Coronary artery (tissue), 2 donors: ENCODE data around the gene DPEP1.

ENCODE experiments used
- DNase-seq: peaks from one replicate; pipeline ENCODE4 v3.0.0-alpha.2; 2017; ENCODE audit warnings: low spot score
- H3K27ac ChIP-seq, 2 donors: fragments of 200-600 bp; sonication (generic); one replicate each; pipeline ENCODE4 v1.5.1; 2016 to 2019
- H3K4me3 ChIP-seq: fragments of 200-600 bp; sonication (generic); 2 replicates; pipeline ENCODE4 v1.5.1; 2016; ENCODE audit warnings: mild to moderate bottlenecking, moderate library complexity
- TF ChIP-seq, protein P1 (sequence below): fragments of 200-600 bp; sonication (generic); IDR thresholded peaks from one replicate; pipeline ENCODE4 v1.5.1; 2019; ENCODE audit warnings: antibody characterized with exemption

DPEP1 gene

GRCh38 chr16:89613954-89614459 is 565 bp downstream of the DPEP1 start:
- no peak overlapping the region for H3K4me3 ChIP-seq
- TF ChIP-seq, protein P1, sequence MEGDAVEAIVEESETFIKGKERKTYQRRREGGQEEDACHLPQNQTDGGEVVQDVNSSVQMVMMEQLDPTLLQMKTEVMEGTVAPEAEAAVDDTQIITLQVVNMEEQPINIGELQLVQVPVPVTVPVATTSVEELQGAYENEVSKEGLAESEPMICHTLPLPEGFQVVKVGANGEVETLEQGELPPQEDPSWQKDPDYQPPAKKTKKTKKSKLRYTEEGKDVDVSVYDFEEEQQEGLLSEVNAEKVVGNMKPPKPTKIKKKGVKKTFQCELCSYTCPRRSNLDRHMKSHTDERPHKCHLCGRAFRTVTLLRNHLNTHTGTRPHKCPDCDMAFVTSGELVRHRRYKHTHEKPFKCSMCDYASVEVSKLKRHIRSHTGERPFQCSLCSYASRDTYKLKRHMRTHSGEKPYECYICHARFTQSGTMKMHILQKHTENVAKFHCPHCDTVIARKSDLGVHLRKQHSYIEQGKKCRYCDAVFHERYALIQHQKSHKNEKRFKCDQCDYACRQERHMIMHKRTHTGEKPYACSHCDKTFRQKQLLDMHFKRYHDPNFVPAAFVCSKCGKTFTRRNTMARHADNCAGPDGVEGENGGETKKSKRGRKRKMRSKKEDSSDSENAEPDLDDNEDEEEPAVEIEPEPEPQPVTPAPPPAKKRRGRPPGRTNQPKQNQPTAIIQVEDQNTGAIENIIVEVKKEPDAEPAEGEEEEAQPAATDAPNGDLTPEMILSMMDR, result no peak
- DNase-seq, result no peak
- H3K27ac ChIP-seq, result no peak overlapping the region

DNA sequence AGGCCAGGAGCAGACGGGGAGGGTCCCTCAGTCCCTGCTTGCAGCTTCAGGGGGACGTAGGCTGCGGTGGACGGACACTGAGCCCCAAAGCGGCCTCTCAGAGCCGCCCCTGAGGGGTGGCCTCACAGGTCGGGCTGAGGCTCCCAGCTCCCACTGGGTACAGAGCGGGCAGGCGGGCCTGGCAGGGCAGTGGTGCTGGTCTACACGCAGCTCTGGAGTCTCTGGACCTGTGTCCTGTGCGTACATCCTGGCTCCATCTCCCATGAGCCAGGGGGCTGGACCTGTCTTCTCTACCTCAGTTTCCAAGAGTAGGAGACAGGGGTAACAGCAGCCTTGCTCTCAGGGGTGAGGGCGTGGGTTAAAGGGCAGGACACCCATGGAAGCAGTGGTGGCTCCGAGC is 1.7 kb downstream of the DPEP1 start:
- DNase-seq, result no peak
- H3K4me3 ChIP-seq, result no peak overlapping the region
- H3K27ac ChIP-seq, result no peak overlapping the region
- TF ChIP-seq, protein P1, result no peak

DNA sequence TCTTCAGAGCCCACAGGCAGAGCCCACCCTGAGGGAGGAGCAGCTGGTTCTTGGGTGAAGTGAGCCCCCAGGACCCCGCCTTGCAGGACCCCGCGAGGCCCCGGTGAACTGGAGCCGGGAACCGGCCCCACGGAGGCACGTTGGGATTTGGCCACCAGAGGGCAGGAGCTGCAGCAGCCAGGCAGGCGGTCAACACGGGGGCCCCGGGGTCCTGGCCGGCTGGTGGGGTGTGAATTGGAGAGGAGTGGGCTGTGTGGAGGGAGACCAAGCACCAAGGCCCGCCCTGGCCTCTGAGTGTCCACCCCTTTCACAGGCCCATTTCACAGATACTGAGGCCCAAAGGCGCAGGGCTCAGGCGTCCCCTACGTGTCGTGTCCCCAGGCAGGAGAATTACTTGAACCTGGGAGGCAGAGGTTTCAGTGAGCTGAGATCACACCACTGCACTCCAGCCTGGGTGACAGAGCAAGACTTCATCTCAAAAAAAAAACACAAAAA is 2.2 kb downstream of the DPEP1 start:
- TF ChIP-seq, protein P1, result peak; percentile 47
- H3K27ac ChIP-seq, result no peak overlapping the region
- H3K4me3 ChIP-seq, result no peak overlapping the region
- DNase-seq, result no peak

DNA sequence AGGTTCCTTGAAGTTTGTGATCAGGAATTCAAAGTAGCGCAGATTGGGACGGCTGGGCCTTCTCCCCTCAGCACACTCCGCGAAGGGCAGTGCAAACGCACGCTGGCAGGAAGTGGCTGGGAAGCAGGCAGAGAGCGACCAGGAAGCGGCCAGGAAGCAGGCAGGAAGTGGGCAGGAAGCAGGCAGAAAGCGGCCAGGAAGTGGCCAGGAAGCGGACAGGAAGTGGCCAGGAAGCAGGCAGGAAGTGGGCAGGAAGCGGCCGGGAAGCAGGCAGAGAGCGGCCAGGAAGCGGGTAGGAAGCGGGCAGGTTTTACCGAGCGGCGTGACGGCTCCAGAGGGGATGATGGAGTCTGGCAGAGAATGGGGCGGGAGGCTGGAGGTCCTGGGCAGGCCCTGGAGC is 3.2 kb downstream of the DPEP1 start:
- Histone ChIP-seq H3K4me3 (no peak overlapping the region), H3K27ac (no peak overlapping the region)
- DNase-seq, result no peak
- TF ChIP-seq, protein P1, result no peak

- TF ChIP-seq, protein P1, result no peak
- H3K27ac ChIP-seq, result no peak overlapping the region
Measured at GRCh38 chr16:89617036-89617435, 3.6 kb downstream of the DPEP1 start.

GRCh38 chr16:89618109-89618998 is 4.9 kb downstream of the DPEP1 start:
- no peak for DNase-seq
- Histone ChIP-seq H3K27ac (no peak overlapping the region), H3K4me3 (no peak overlapping the region)
- TF ChIP-seq, protein P1, result no peak

More at GRCh38 chr16:89617036-89617435, 3.6 kb downstream of the DPEP1 start:
- no peak for DNase-seq
- H3K4me3 ChIP-seq, result no peak overlapping the region

- TF ChIP-seq, protein P1, result no peak
- Histone ChIP-seq H3K27ac (no peak overlapping the region), H3K4me3 (no peak overlapping the region)
- DNase-seq, result no peak
Measured at GRCh38 chr16:89619840-89620239, 6.4 kb downstream of the DPEP1 start.
